ENCODE measurements around the gene FGF9.

FGF9 gene

DNA sequence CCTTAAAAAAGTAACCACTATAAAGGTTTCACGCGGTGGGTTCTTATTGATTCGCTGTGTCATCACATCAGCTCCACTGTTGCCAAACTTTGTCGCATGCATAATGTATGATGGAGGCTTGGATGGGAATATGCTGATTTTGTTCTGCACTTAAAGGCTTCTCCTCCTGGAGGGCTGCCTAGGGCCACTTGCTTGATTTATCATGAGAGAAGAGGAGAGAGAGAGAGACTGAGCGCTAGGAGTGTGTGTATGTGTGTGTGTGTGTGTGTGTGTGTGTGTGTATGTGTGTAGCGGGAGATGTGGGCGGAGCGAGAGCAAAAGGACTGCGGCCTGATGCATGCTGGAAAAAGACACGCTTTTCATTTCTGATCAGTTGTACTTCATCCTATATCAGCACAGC lies 30.6 kb downstream of the FGF9 start:
- H3K4me3 ChIP-seq (replicated peaks; ENCODE audit: low read depth, low read length), result no peak overlapping the region
- TF ChIP-seq, protein P1, sequence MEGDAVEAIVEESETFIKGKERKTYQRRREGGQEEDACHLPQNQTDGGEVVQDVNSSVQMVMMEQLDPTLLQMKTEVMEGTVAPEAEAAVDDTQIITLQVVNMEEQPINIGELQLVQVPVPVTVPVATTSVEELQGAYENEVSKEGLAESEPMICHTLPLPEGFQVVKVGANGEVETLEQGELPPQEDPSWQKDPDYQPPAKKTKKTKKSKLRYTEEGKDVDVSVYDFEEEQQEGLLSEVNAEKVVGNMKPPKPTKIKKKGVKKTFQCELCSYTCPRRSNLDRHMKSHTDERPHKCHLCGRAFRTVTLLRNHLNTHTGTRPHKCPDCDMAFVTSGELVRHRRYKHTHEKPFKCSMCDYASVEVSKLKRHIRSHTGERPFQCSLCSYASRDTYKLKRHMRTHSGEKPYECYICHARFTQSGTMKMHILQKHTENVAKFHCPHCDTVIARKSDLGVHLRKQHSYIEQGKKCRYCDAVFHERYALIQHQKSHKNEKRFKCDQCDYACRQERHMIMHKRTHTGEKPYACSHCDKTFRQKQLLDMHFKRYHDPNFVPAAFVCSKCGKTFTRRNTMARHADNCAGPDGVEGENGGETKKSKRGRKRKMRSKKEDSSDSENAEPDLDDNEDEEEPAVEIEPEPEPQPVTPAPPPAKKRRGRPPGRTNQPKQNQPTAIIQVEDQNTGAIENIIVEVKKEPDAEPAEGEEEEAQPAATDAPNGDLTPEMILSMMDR (IDR thresholded peaks at IDR 0.05; ENCODE audit: low read depth, low read length, missing control alignments), result no peak
- DNase-seq (ENCODE audit: extremely low read depth, low read depth), result no peak

DNA sequence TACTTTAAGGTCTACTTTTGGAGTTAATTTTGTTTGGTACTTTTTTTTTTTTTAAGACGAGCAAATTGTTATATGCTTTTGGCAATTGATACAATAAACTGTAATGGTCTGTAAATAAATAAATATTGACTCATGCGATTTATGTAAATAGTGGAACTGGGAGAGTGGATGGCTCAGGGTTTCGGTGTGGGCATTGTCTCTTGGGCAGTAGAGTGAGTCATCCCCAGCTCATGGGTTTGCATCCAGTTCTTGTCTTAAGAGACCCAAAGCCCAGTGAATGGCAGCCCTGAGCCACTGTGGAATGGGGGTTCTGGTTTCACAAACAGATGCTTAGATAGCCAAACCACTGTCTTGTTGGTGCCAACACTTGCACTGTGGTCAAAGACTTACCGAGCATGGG lies 33.0 kb downstream of the FGF9 start:
- TF ChIP-seq, protein P1 (IDR thresholded peaks at IDR 0.05; ENCODE audit: low read depth, low read length, missing control alignments), result no peak
- no peak overlapping the region for H3K4me3 ChIP-seq (replicated peaks; ENCODE audit: low read depth, low read length)
- DNase-seq (ENCODE audit: extremely low read depth, low read depth), result no peak

DNA sequence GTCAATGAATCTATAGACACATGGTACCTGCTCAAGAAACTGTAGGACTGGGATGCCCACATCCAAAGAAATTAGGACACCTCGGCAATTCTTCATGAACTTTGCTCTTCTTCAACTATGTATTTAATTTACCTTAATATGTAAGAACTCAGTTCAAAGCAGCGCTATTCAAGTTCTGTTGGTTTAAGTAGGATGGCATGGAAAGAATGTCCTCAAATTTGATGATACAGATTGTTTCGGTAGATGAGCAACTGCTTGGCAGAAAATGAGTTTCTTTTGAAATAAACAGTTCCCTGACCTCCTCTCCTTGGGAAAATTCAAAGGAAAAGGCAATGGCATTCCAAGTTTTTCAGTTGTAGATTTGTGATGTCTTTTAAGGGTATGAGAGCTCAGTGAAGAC lies 36.7 kb downstream of the FGF9 start:
- TF ChIP-seq, protein P1 (IDR thresholded peaks at IDR 0.05; ENCODE audit: low read depth, low read length, missing control alignments), result no peak
- no peak for DNase-seq (ENCODE audit: extremely low read depth, low read depth)
- no peak overlapping the region for H3K4me3 ChIP-seq (replicated peaks; ENCODE audit: low read depth, low read length)

DNA sequence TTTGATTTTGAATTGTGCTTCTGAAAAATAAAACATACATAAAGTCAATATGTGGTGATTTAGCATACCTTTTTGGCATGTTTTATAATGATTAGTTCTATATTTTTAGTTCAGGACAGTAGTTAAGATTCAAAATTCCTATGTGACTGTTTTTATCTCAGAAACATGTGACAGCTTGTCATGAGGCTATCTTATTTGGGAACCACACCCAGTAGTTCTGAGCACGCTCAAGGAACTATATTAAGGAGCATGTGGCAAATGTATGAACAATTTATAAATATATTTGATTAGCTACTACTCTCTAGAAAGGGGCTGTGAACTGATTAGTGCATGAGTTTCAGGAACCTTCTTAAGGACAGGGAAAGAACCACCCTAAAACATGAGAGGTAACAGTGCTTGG lies 38.8 kb downstream of the FGF9 start:
- H3K4me3 ChIP-seq (replicated peaks; ENCODE audit: low read depth, low read length), result no peak overlapping the region
- no peak for DNase-seq (ENCODE audit: extremely low read depth, low read depth)
- TF ChIP-seq, protein P1 (IDR thresholded peaks at IDR 0.05; ENCODE audit: low read depth, low read length, missing control alignments), result no peak

DNA sequence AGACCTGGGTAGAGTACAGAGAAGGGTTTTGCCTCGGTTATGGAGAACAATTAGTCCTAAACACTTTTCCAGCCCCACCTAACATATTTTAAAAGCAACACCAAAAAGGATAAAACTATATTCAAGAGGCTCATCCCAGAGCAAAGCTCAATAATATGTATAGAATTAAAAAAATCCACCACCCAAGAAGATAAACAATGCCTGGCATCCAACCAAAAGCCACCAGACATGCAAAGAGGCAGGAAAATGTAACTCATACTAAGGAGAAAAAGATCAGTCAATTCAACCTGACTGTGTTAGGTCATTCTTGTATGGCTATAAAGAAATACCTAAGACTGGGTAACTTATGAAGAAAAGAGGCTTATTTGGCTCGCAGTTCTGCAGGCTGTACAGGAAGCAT lies 39.3 kb downstream of the FGF9 start:
- H3K4me3 ChIP-seq (replicated peaks; ENCODE audit: low read depth, low read length), result no peak overlapping the region
- TF ChIP-seq, protein P1 (IDR thresholded peaks at IDR 0.05; ENCODE audit: low read depth, low read length, missing control alignments), result no peak
- no peak for DNase-seq (ENCODE audit: extremely low read depth, low read depth)

DNA sequence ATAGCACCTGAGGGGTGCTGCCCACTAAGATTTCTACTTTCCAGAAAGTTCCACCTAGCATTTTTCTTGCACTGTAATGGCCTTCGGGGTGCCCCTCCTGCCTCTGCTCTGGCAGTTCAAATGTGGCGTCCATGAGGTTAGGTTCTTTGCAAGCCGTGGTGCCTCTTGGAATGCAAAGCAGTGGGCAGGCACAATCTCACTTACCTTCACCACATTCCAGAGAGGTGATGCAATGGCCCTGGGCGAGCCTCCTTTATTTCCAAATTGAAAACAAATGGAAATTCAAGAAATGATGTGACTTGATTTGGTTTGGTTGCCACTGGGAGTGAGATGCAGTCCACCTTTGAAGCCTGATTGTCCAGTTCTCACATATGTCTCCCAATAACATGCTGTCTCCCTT lies 46.9 kb downstream of the FGF9 start:
- DNase-seq (ENCODE audit: extremely low read depth, low read depth), result no peak
- no peak overlapping the region for H3K4me3 ChIP-seq (replicated peaks; ENCODE audit: low read depth, low read length)
- TF ChIP-seq, protein P1 (IDR thresholded peaks at IDR 0.05; ENCODE audit: low read depth, low read length, missing control alignments), result no peak

DNA sequence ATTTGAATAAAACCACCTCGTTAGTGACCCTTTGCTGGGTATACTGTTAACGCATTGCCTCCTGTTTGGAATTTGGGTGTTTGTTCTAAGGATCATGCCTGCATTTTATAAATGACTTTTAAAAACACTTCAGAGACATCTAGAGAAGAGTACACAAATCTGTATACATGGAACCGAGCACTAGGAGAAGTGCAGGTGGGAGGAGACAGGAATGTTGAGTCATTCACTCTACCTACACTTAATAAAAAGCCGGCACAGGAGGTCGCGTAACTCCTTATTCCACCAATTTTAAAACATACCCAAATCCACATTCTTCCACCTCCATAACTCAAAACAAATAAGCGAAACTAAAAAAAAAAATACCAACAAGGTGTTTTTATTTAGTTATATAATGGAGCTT lies 48.6 kb downstream of the FGF9 start:
- H3K4me3 ChIP-seq (replicated peaks; ENCODE audit: low read depth, low read length), result no peak overlapping the region
- DNase-seq (ENCODE audit: extremely low read depth, low read depth), result no peak
- TF ChIP-seq, protein P1 (IDR thresholded peaks at IDR 0.05; ENCODE audit: low read depth, low read length, missing control alignments), result no peak

Measured in HFF-Myc (cell line).